Hepatocyte (in vitro differentiated cells): ENCODE measurements around the gene IL2RA.

Source experiments
- CTCF ChIP-seq: fragments of 200-600 bp; sonication (generic); IDR thresholded peaks from 2 replicates; pipeline ENCODE4 v1.5.1; 2016; ENCODE audit warnings: antibody characterized with exemption, mild to moderate bottlenecking; ENCODE audit not compliant: poor library complexity
- EZH2 ChIP-seq: fragments of 200-600 bp; sonication (generic); IDR thresholded peaks from 2 replicates; pipeline ENCODE4 v1.6.1; 2016; ENCODE audit warnings: antibody characterized with exemption, mild to moderate bottlenecking, borderline replicate concordance

DNA sequence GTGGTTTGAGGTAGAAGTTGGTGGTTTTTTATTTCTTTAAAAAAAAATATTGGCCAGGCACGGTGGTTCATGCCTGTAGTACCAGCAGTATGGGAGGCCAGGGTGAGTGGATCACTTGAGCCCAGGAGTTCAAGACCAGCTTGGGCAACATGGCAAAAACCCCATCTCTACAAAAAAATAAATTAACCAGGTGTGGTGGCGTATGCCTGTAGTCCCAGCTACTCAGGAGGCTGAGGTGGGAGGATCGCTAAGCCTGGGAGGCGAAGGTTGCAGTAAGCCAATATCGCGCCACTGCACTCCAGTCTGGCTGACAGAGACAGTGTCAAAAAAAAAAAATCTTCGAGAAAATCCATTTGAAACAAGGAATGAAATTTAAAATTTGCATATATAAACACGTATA lies 1.1 kb downstream of the IL2RA start:
- TF ChIP-seq CTCF = no peak
- no peak for TF ChIP-seq EZH2
